Activated CD4-positive, CD25-positive, alpha-beta regulatory T cell treated with anti-CD3 and anti-CD28 coated beads, Interleukin-2, amount 50 U/mL, for 16 hours (primary cell): Measurements from ENCODE around the gene ADGRV1.
"Not testable (repeated sequence)": the region's sequence is repeated elsewhere in the genome, so short reads cannot be mapped to it uniquely, and the experiment has no call there.

Source experiments
- DNase-seq: peaks from one replicate; pipeline ENCODE4 v3.0.0-alpha.2; 2020; ENCODE audit warnings: low read depth, low spot score

The ADGRV1 gene

DNA sequence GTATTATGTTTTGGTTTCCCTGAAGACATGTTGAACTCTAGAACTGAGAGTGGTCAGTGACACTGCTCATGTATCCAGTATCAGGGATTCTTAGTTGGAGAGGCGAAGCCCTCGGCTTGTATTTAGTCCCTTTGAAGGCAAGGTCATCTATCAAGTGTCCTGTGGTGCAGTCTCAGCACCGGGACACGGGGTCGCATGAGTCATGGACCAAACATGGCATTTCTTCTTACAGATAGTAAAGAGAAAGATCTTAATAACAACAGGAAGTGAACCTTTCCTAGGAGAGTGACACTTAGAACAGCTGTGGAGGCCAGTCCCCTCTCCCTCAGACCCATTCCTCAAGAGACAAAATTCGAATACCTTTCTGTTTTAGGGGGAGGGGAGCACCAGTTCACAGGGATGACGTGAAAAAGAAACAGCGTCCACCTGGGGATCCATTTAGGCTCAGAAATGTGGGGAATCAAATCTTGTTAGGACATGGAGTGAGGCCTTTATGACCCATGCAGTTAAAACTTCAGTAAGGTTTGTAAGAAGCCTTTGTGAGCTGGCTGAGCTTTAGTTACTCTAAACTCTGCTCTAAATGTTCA, 86.5 kb downstream of the ADGRV1 start:
- no peak for DNase-seq

DNA sequence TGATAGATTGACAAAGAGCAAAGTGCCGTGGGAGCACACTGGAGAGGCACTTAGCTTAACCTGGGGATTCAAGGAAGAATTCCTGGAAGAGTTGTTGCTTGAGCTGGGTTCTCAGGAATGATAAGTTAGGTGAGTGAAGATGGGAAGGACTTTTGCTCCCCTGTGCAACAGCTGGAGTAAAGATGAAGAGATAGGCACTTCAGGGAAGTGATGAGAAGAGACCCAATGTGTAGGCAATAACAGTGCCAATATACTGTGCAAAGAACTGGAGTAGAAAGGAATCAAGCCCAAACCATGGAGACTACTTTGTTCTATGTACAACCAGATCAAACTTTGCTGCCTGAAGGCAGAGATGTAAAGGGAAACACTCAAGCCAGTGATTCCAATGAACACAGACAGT, 92.2 kb downstream of the ADGRV1 start:
- DNase-seq = no peak

DNA sequence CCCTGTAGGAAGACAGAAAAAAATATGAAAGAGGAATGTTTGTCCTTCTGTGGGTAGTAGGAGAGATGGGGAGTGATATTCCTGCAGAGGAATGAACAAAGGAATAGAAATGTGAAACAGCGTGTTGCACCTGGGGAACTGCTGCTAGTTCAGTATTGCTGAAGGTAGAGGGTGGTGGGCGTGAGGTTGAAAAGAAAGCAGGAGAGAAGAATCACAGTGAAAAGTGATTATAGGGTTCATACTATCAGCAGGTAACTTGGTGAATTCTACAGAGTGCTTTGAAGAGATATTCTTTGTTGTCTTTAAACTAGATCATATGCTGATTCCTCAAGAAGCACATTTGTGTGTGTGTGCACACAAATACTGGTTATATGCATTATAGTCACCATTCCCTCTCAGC, 95.6 kb downstream of the ADGRV1 start:
- no peak for DNase-seq

DNA sequence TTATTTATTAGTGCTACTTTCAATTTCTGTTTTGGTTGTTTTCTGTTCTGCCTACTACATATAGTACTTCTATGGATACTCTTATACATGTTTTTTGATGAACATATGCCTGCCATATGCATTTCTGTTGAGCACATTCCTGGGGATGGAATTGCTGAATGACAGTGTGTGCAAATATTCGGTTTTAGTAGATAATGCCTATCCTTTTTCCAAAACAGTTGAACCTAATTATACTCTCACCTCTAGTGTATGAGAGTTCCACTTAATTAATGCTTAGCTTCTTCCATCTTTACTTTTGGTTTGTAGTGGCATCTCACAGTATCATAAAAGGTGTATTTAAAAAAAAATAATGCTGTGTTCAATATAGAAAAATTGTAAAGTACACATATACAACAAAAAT, 96.8 kb downstream of the ADGRV1 start:
- no peak for DNase-seq

GRCh38 chr5:90657030-90657429, 98.4 kb downstream of the ADGRV1 start:
- no peak for DNase-seq

- DNase-seq = no peak
These were observed 99.2 kb downstream of the ADGRV1 start for GRCh38 chr5:90657788-90658187.

DNA sequence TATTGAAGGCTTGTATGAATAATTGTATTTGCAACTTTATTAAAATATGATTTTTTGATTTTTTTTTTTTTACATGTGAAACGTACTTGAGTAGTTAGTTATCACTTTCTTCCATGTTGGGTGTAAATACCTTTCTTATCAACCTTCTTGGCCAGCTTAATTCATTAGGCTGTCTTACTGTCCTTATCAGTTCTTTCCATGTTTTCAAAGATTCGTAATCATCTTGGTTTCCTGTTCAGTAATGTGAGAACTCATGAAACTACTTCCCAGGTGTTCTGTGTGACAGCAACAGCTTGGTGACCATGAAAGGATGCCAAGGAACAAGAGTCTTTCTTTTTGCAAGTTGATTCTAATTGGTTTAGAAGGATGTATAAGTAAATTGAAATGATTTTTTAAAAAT, 100.0 kb downstream of the ADGRV1 start:
- DNase-seq = no peak

GRCh38 chr5:90668079-90668565, 109.5 kb downstream of the ADGRV1 start:
- not testable (repeated sequence) for DNase-seq

DNA sequence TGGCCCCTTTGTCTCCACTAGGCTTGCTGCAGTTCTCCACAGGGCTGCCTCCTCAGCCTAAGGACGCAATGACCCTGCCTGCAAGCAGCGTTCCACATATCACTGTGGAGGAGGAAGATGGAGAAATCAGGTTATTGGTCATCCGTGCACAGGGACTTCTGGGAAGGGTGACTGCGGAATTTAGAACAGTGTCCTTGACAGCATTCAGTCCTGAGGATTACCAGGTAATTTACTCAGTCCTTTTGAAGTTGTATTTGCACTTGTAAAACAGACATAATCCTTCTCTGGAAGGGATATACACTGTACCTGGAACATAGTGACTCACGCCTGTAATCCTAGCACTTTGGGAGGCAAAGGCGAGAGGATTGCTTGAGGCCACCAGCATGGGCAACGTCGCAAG, 116.6 kb downstream of the ADGRV1 start:
- no peak for DNase-seq

DNA sequence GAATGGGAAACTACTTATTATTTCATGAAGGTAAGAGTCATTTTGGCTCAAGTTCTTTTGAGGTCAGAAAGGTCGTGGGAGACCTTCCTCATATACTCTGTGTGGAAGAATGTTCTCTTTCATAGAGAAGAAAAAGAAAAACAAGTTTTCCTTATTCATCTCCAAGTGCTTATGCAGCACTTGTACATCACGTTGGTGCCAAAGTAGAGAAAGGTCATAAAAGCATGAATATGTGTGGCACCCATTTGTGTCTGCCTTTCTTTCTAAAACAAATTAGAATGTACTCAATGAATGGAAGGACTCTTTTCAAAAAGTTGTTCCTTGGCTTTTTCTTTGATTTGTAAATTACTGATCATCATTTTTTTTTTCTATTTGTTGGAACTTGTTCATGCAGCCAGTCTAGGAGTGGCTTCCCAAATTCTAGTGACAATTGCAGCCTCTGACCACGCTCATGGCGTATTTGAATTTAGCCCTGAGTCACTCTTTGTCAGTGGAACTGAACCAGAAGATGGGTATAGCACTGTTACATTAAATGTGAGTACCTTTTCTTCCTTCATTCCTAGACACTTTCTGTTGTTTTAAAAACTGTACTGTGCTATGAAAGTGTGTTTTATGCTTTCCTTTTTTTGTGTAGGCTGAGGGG, 122.4 kb downstream of the ADGRV1 start:
- no peak for DNase-seq

DNA sequence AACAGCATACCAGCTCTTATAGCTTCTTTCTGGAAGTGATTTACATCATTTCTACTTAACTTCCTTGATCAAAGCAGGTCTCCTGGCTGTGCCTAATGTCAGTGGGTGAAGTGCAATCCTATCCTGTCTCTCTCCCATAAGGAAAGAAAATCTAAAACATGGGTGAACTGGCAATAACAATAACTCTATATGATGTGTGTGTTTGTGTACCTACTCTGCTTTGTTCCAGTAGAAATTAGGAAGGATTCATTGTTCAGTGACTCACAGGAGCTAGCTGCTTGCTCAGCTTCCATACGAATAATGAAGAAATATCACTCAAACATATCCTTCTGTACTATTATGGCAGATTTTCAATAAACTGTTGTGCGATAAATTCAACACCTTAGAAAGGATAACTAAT, 123.7 kb downstream of the ADGRV1 start:
- no peak for DNase-seq

- DNase-seq = no peak
These were observed 126.9 kb downstream of the ADGRV1 start for GRCh38 chr5:90685425-90686022.

DNA sequence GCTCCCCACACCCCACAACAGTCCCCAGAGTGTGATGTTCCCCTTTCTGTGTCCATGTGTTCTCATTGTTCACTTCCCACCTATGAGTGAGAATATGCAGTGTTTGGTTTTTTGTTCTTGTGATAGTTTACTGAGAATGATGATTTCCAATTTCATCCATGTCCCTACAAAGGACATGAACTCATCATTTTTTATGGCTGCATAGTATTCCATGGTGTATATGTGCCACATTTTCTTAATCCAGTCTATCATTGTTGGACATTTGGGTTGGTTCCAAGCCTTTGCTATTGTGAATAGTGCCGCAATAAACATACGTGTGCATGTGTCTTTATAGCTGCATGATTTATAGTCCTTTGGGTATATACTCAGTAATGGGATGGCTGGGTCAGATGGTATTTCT, 127.8 kb downstream of the ADGRV1 start:
- not testable (repeated sequence) for DNase-seq

- not testable (repeated sequence) for DNase-seq
These were observed 128.9 kb downstream of the ADGRV1 start for GRCh38 chr5:90687458-90687857.

DNA sequence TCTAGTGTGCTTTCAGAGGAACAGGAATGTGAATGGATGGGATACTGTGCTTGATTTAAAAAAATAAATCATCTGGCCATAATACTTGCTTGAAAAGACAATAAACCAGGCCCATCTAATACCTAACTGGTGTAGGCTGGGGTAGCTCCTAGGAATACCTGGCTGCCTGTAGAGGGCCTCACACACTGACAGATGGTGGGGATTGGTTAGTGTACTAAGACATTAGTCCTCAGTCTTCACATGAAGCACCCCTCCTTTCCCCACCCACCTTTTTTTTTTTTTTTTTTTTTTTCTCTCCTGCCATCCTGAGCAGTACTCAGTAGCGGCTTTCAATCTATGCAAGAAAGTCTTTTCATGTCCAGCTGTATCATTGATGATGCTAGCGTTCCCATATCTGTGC, 130.5 kb downstream of the ADGRV1 start:
- DNase-seq = no peak

- no peak for DNase-seq
These were observed 131.7 kb downstream of the ADGRV1 start for GRCh38 chr5:90690307-90690706.

DNA sequence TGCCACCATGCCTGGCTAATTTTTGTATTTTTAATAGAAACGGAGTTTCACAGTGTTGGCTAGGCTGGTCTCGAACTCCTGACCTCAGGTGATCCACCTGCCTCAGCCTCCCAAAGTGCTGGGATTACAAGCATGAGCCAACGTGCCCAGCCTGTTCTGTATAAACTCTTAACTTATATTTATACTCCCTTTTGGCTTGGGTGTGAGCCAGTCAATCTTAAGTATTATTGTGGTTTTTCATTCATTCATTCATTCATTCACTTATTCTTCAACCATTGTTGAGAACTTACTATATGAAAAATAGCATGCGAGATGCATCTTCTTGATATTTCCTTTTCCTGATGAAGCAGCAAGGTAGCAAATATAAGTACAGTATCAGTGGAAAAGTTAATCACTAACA, 132.9 kb downstream of the ADGRV1 start:
- no peak for DNase-seq

GRCh38 chr5:90696153-90696552, 137.6 kb downstream of the ADGRV1 start:
- DNase-seq = no peak

GRCh38 chr5:90700299-90700698, 141.7 kb downstream of the ADGRV1 start:
- no peak for DNase-seq

- no peak for DNase-seq
These were observed 145.3 kb downstream of the ADGRV1 start for GRCh38 chr5:90703932-90704331.

- no peak for DNase-seq
These were observed 149.1 kb downstream of the ADGRV1 start for GRCh38 chr5:90707698-90708097.

GRCh38 chr5:90709323-90710155, 150.9 kb downstream of the ADGRV1 start:
- DNase-seq = no peak
